HG03045 (cell line): ENCODE results near the gene ERVK3-1.
"Not testable (repeated sequence)": the region's sequence is repeated elsewhere in the genome, so short reads cannot be mapped to it uniquely, and the experiment has no call there.

Experiments
- ATAC-seq: cut with Tn5 transposase; IDR thresholded peaks from one replicate; pipeline ENCODE4 v1.9.1; 2021; ENCODE audit warnings: mild to moderate bottlenecking, moderate library complexity; ENCODE audit not compliant: unreplicated experiment

Gene ERVK3-1, protein sequence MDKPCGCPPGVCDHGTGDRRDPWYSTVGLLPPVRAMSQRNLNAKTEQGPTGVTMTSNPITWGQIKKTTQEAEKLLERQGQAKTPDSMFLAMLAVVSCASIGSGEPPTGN

DNA sequence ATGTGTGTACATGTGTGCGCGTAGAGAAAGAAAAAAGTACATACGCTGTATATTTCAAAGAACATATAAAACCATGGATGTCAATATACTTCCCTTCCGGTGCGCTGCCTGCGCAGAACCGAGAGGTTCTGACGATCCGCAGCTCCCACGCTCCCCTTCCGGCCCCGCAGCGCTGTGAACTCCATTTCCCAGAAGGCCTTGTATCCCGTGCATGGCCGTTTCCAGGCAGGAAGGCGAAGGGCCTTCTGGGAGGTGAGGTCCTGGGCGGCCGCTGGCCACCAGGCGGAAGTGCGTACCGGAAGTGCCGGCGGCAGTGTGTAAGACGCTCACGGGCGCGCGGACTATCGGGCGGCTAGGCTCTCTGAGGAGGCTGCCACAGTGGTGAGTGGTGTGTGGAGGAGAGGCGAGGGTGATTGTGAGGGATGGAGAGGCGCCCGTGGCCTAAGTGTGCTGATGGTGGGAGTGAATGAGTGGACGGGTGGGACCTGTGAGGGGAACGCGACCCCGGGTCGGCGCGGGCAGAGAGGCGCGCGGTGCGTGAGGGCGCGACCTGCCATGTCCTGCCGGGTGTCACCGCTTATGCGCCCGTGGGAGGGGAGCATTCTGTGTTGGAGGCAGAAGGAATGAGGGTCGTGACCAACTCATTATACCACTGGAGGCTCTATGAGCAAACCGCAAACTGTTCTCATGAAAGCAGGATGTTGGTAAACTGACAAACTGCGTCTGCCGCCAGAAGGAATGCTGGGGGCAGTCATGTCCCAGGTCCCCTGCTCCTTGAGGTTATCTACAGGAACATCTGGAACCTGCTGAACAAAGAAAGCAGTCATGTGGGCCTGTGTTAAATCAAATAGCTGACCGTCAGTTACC, at the start of gene ERVK3-1:
TSS of gene ERVK3-1 (plus strand) at position 313 of the 867 bp plus-strand sequence. CDS start 6,792 bp downstream, outside the sequence.
- peak; percentile 95 for ATAC-seq

GRCh38 chr19:58258259-58258658, 46.9 kb upstream of the ERVK3-1 start:
- not testable (repeated sequence) for ATAC-seq

- no peak for ATAC-seq
Observed at GRCh38 chr19:58261600-58261967, 43.6 kb upstream of the ERVK3-1 start.

GRCh38 chr19:58261968-58262921, 42.9 kb upstream of the ERVK3-1 start:
- ATAC-seq, result no peak

DNA sequence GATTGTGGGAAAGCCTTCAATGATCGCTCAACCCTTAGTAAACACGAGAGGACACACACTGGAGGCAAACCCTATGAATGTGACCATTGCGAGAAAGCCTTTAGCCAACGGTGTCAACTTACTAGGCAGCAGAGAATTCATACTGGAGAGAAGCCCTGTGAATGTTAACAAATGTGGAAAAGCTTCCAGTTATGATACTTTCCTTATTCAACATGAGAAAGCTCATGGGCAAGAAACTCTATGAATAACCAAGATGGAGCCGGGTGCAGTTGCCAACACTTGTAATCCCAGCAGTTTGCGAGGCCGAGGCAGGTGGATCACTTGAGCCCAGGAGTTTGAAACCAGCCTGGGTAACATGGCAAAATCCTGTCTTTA, 42.3 kb upstream of the ERVK3-1 start:
- no peak for ATAC-seq

DNA sequence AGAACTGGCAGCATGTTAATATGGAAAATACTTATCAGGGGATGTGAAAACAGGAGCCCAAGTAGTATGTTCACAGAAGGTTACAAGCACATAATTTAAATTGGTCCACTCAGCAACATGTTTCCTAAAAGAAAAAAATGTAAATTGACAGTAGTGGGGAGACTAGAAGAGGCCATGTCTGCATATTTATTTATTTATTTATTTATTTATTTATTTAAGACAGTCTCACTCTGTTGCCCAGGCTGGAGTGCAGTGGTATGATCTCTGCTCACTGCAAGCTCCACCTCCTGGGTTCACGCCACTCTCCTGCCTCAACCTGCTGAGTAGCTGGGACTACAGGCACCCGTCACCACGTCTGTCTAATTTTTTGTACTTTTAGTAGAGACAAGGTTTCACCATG, 40.1 kb upstream of the ERVK3-1 start:
- no peak for ATAC-seq

- no peak for ATAC-seq
Observed at GRCh38 chr19:58268344-58268743, 36.8 kb upstream of the ERVK3-1 start.

- ATAC-seq, result no peak
Observed at GRCh38 chr19:58274771-58275201, 30.4 kb upstream of the ERVK3-1 start.

DNA sequence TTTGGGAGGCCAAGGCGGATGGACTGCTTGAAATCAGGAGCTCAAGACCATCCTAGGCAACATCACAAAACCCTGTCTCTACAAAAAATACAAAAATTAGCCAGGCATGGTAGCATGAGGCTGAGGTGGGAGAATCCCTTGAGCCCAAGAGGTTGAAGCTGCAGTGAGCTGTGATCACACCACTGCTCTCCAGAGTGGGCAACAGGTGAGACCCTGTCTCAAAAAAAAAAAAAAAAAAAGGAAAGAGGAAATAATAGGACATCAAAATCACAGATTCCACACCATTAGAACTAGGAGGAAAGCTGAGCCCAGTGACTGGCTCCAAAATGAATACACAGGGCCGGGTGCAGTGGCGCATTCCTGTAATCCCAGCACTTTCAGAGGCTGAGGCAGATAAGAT, 29.6 kb upstream of the ERVK3-1 start:
- no peak for ATAC-seq

DNA sequence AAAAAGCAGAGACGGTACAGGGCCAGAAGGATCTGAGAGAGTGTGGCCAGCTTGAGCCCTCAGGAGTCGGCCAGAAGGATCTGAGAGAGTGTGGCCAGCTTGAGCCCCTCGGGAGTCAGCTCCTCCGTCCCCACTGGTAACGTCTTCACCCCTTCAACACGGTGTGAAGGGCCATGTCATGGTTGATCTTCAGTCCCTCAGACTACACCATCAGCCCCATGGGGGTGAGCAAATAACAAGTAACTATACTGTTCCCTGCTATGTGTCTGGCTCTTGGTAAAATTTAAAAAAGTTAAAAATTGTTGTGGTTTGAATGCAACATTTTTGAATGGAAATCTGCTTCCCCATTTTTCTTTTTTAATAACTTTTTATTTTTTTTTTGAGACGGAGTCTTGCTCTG, 28.0 kb upstream of the ERVK3-1 start:
- ATAC-seq, result no peak

DNA sequence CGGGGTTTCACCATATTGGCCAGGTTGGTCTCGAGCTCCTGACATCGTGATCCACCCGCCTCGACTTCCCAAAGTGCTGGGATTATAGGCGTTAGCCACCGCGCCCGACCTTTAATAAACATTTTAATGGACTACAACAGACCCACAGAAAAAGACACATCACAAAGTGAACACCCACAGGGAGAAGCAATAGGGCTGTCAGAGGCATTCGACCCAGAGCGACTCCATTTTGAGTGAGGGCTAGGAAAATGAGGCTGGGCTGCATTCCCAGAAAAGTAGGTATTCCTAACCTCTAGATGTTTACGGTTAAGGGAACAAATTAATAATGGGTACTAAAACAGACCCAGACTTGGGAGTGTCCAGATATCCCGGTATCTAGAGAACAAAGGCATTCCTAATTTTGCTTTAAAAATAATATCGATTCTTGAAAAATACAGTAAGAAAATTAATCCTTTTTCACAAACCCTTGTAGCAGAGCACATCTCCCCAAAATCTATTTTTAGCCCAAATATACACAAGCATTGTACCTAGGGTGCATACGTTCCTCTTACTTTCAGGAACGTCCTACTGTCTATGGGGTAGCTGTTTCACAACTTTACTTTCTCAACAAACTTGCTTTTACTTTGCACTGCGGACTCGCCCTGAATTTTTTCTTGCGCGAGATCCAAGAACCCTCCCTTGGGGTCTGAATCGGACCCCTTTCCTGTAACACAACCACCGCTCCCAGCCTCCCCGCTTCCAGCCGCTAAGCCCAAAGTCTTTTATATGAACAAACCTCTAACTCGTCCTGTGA, 27.2 kb upstream of the ERVK3-1 start:
- ATAC-seq, result no peak

DNA sequence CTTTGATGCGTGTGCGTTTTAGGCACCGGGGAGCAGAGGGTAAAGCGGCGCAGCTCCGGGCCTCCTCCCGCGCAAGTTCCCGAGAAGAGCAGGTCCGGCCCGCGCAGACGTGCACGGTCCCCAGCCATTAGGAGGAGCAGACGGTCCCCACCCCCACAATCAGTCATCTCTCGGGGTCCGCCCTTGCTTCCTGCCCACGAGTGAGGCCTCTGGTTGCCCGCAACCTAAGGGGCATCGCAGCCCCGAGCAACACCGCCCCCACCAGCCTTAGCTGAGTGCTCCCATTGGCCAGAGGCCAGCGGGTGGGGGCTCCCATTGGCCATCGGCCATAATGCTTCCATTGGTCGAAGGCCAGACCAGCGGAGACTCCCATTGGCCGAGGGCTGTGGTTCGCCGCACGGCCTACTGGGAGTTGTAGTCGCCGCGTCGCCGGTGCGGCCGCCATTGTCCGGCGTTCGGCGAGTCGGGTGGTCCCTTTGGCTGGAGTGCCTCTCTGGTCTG, 26.6 kb upstream of the ERVK3-1 start, which contains the start of gene ZNF8:
TSS of gene ZNF8 (plus strand) at position 415 of the 501 bp plus-strand sequence. CDS start 127 bp downstream, outside the sequence.
- peak; percentile 96 for ATAC-seq

GRCh38 chr19:58279042-58279924, 25.9 kb upstream of the ERVK3-1 start:
- ATAC-seq, result peak; percentile 34

DNA sequence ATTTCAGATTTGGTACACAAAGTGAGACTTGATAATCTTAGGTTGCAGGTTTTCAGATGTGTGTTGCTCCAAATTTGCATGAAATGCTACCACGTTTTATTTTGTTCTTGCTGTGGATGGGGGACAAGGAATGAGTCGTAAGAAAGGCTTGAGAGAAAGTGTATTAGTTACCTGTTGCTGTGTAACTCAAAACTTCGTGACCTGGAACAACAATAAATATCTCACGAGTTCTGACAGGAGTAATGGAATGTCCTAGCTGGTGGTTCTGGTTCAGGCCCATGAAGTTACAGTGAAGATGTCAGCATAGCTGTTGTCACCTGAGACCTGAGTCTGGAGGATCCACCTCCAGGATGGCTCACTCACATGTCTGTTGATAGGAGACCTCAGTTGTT, 25.3 kb upstream of the ERVK3-1 start:
- ATAC-seq, result no peak

- no peak for ATAC-seq
Observed at GRCh38 chr19:58284199-58284598, 21.0 kb upstream of the ERVK3-1 start.

DNA sequence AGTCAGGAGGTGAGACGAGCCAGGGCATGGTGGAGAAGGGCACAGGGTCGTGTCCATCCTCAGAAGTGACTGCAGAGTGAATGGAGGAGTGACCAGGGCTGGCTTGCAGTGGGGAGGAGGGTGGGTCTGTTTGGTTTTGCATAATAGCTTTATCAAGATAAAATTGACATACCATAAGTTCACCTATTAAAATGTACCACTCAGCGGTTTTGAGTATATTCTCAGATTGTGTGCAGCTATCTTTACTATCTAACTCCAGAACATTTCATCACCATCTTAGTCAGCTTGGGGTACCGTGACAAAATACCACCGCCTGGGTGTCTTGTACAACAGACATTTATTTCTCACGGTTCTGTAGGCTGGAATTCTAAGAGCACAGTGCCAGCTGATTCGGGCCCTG, 13.2 kb upstream of the ERVK3-1 start:
- no peak for ATAC-seq

- no peak for ATAC-seq
Observed at GRCh38 chr19:58294743-58295374, 10.3 kb upstream of the ERVK3-1 start.

GRCh38 chr19:58296104-58296503, 9.1 kb upstream of the ERVK3-1 start:
- no peak for ATAC-seq

GRCh38 chr19:58300620-58301019, 4.6 kb upstream of the ERVK3-1 start:
- no peak for ATAC-seq
